Right lobe of liver (tissue), 6 donors: ENCODE data around the gene B4GALT5. TPM values are rescaled to one million over a fixed set of nuclear protein-coding genes. Genes with fewer than 3 reads are reported as not detected.

Source experiments
- ATAC-seq, 4 donors: fragments of 200-7000 bp; cut with Tn5 transposase; one replicate each; pipeline ENCODE4 v1.9.1; 2020; ENCODE audit warnings: mild to moderate bottlenecking in 4 of 4, moderate library complexity in 4 of 4
- DNase-seq, 3 donors: peaks; one replicate each; pipeline ENCODE4 v3.0.0-alpha.2; 2020
- H3K27ac ChIP-seq, 3 donors: fragments of 200-600 bp; one replicate each; pipeline ENCODE4 v1.8.0; 2022
- H3K27me3 ChIP-seq, 2 donors: fragments of 200-600 bp; one replicate each; pipeline ENCODE4 v1.8.0; 2022
- H3K36me3 ChIP-seq, 4 donors: fragments of 200-600 bp; sonication (generic) in 1 of 4; one replicate each; pipeline versions ENCODE4 v1.5.1 to v1.8.0; 2017 to 2022; ENCODE audit warnings: control low read depth in 1 of 4
- H3K4me1 ChIP-seq, 4 donors: fragments of 200-600 bp; sonication (generic) in 1 of 4; one replicate each; pipeline versions ENCODE4 v1.5.1 to v1.8.0; 2017 to 2022; ENCODE audit warnings: control low read depth in 1 of 4
- H3K4me3 ChIP-seq, 3 donors: fragments of 200-600 bp; one replicate each; pipeline ENCODE4 v1.8.0; 2022
- H3K9me3 ChIP-seq, 4 donors: fragments of 200-600 bp; sonication (generic) in 1 of 4; one replicate each; pipeline versions ENCODE4 v1.5.1 to v1.8.0; 2017 to 2022; ENCODE audit warnings: control low read depth in 1 of 4
- CTCF ChIP-seq, 4 donors: fragments of 200-600 bp in 3 of 4; fragments of 450-650 bp in 1 of 4; IDR thresholded peaks; one replicate each; pipeline versions ENCODE4 v1.5.1 to v1.8.0; 2016 to 2022; ENCODE audit warnings: antibody characterized with exemption in 4 of 4, mild to moderate bottlenecking in 2 of 4
- POLR2A ChIP-seq: fragments of 450-650 bp; IDR thresholded peaks from one replicate; pipeline ENCODE4 v1.6.1; 2017; ENCODE audit warnings: antibody characterized with exemption, mild to moderate bottlenecking
- WGBS: methylation state at CpG from one replicate; pipeline ENCODE4 v1.1.6; 2018; ENCODE audit warnings: low coverage, low lambda C conversion rate; ENCODE audit not compliant: insufficient coverage; ENCODE audit errors: missing lambda C conversion rate; 5-methylcytosine and 5-hydroxymethylcytosine counted together
- intact Hi-C, 2 donors: fragments of 100-400 bp; cut with DNase I; formaldehyde crosslinking; loops; one replicate each; pipeline versions ENCODE4 v1.11.2 to v1.14.1; 2022
- total RNA-seq, 6 experiments: library from RNA; depleted of rRNA in 2 of 6; stranded (reverse); fragments of >200 nt in 2 of 6; fragmentation: NEBNext Ultra II Directional in 3 of 6; extraction: Animal tissue kit (Norgen Biotek cat#: 25700) in 3 of 6; gene quantifications; one replicate each; pipeline versions ENCODE4 v1.1.0 to v1.2.4, GENCODE V29; 2016 to 2023
- donor health status: DM: no; HTN: yes; CAD: no.
- donor health status: DM: no; HTN: no; CAD: no.
- donor health status: DM: no; HTN: no; CAD: no.
- donor health status: DM: no; HTN: yes; CAD: no.
- donor health status: DM: no; HTN: yes; CAD: no.

The B4GALT5 gene
- total RNA-seq, 6 experiments from 2014 or later, result 9.5 to 32.6 (median 15.5) TPM

DNA sequence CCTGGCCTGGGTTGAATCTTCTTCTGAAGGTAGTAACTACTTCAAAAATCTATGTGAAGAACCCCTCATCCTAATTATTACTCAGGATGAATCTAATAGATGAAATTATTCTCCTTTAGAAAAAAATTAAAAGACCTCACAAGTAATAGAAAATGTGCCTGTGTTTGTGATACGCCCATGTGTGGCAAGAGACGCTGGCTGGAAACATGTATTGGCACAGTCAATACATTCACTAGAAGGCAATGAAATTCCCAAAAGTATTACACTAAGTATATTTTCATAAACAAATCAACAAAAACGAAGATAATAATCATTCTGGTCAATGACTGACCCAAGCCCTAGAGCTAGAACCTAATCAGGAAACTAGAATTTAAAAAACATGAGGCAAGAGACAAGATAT, 64.0 kb downstream of the B4GALT5 start:
- intact Hi-C loops, result no loop called here
- DNase-seq (no peak), ATAC-seq (no peak)
- Histone ChIP-seq H3K4me1 (no peaks in the 10 kb centered on the region), H3K27ac (no peak overlapping the region), H3K9me3 (no peaks in the 10 kb centered on the region), H3K27me3 (no peaks in the 10 kb centered on the region), H3K36me3 (peaks cover 0 to 69% (median 28%) of the 10 kb centered on the region in 4 donors), H3K4me3 (no peak overlapping the region)
- WGBS, result 45% methylated on average over 3 of the region's 3 CpGs
- TF ChIP-seq POLR2A (no peak), CTCF (IDR thresholded peaks at IDR 0.05) (no peak)

GRCh38 chr20:49647550-49647949, 66.1 kb downstream of the B4GALT5 start:
- ATAC-seq, result no peak
- Histone ChIP-seq H3K36me3 (peaks cover 0 to 69% (median 24%) of the 10 kb centered on the region in 4 donors), H3K27me3 (no peaks in the 10 kb centered on the region), H3K27ac (no peak overlapping the region), H3K4me3 (no peak overlapping the region), H3K4me1 (no peaks in the 10 kb centered on the region), H3K9me3 (no peaks in the 10 kb centered on the region)
- intact Hi-C loops, result no loop called here
- no peak for TF ChIP-seq CTCF (IDR thresholded peaks at IDR 0.05)
- no peak for TF ChIP-seq POLR2A
- no peak for DNase-seq
- 95% methylated on average over 6 of the region's 6 CpGs for WGBS

- DNase-seq, result no peak
- WGBS, result 100% methylated on average over 2 of the region's 2 CpGs
- no peak for ATAC-seq
- Histone ChIP-seq H3K27me3 (no peaks in the 10 kb centered on the region), H3K36me3 (peaks cover 0 to 74% (median 31%) of the 10 kb centered on the region in 4 donors), H3K4me3 (no peak overlapping the region), H3K9me3 (no peaks in the 10 kb centered on the region), H3K4me1 (no peaks in the 10 kb centered on the region), H3K27ac (no peak overlapping the region)
- TF ChIP-seq POLR2A, result no peak
- no peak for TF ChIP-seq CTCF (IDR thresholded peaks at IDR 0.05)
- intact Hi-C loops, result no loop called here
Observed at GRCh38 chr20:49646528-49646927, 67.2 kb downstream of the B4GALT5 start.

DNA sequence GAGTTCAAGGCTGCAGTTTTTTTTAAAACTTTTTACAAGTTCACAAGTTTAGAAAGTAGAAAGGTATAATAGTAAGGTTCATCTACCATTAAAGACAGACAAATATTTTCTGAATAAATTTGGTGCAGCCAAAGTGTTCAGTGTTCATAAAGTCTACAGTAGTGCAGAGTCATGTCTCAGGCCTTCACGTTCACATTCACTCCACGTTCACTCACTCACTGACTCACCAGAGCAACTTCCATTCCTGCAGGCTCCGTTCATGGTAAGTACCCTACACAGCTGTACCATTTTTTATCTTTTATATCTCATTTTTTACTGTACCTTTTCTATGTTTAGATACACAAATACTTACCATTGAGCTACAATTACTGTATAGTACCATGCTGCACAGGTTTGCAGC, 67.6 kb downstream of the B4GALT5 start:
- intact Hi-C loops, result no loop called here

More for the DNA sequence above, 67.6 kb downstream of the B4GALT5 start:
- Histone ChIP-seq H3K4me1 (no peaks in the 10 kb centered on the region), H3K27me3 (no peaks in the 10 kb centered on the region), H3K27ac (no peak overlapping the region), H3K4me3 (no peak overlapping the region), H3K9me3 (no peaks in the 10 kb centered on the region), H3K36me3 (peaks cover 0 to 78% (median 33%) of the 10 kb centered on the region in 4 donors)
- ATAC-seq (no peak), DNase-seq (no peak)
- TF ChIP-seq CTCF (IDR thresholded peaks at IDR 0.05) (no peak), POLR2A (no peak)
- 87% methylated on average over 3 of the region's 3 CpGs for WGBS
